Measurements from ENCODE around the gene ARHGEF38. TPM values are rescaled to one million over a fixed set of nuclear protein-coding genes. Genes with fewer than 3 reads are reported as not detected.

Gene ARHGEF38
- total RNA-seq, 1 donor = not detected

- no peak overlapping the region for H3K4me2 ChIP-seq (ENCODE audit: insufficient read depth, low read length)
- H3K79me2 ChIP-seq (ENCODE audit: insufficient read depth, low read length) = no peaks in the 10 kb centered on the region
- H3K27me3 ChIP-seq (ENCODE audit: insufficient read depth, low read length) = no peaks in the 10 kb centered on the region
- no peaks in the 10 kb centered on the region for H3K9me3 ChIP-seq (ENCODE audit: low read depth, low read length)
- TF ChIP-seq CTCF (IDR thresholded peaks at IDR 0.05; ENCODE audit: extremely low read depth, low read depth, low read length) = no peak
- H3K4me3 ChIP-seq (ENCODE audit: insufficient read depth, low read length) = no peak overlapping the region
- H3K36me3 ChIP-seq (ENCODE audit: insufficient read depth, low read length) = no peaks in the 10 kb centered on the region
- no peaks in the 10 kb centered on the region for H3K4me1 ChIP-seq (ENCODE audit: insufficient read depth, low read length)
- no peak overlapping the region for H3K27ac ChIP-seq (ENCODE audit: low read depth, low read length)
- H4K20me1 ChIP-seq (ENCODE audit: insufficient read depth, low read length) = no peaks in the 10 kb centered on the region
- no peak for DNase-seq (ENCODE audit: insufficient read length, low spot score, missing footprints)
- H2AFZ ChIP-seq (ENCODE audit: low read length) = no peak overlapping the region
Measured at GRCh38 chr4:105572296-105572695, 19.9 kb downstream of the ARHGEF38 start.

- Histone ChIP-seq H3K36me3 (ENCODE audit: insufficient read depth, low read length) (no peaks in the 10 kb centered on the region), H2AFZ (ENCODE audit: low read length) (no peak overlapping the region), H3K9me3 (ENCODE audit: low read depth, low read length) (no peaks in the 10 kb centered on the region), H3K4me1 (ENCODE audit: insufficient read depth, low read length) (no peaks in the 10 kb centered on the region), H3K27ac (ENCODE audit: low read depth, low read length) (no peak overlapping the region), H3K79me2 (ENCODE audit: insufficient read depth, low read length) (no peaks in the 10 kb centered on the region), H4K20me1 (ENCODE audit: insufficient read depth, low read length) (no peaks in the 10 kb centered on the region), H3K4me3 (ENCODE audit: insufficient read depth, low read length) (no peak overlapping the region), H3K27me3 (ENCODE audit: insufficient read depth, low read length) (peaks cover 3% of the 10 kb centered on the region), H3K4me2 (ENCODE audit: insufficient read depth, low read length) (no peak overlapping the region)
- no peak for DNase-seq (ENCODE audit: insufficient read length, low spot score, missing footprints)
- no peak for TF ChIP-seq CTCF (IDR thresholded peaks at IDR 0.05; ENCODE audit: extremely low read depth, low read depth, low read length)
Measured at GRCh38 chr4:105586638-105587328, 34.4 kb downstream of the ARHGEF38 start.

- H4K20me1 ChIP-seq (ENCODE audit: insufficient read depth, low read length) = no peaks in the 10 kb centered on the region
- DNase-seq (ENCODE audit: insufficient read length, low spot score, missing footprints) = no peak
- H3K27me3 ChIP-seq (ENCODE audit: insufficient read depth, low read length) = peaks cover 3% of the 10 kb centered on the region
- H3K4me3 ChIP-seq (ENCODE audit: insufficient read depth, low read length) = no peak overlapping the region
- H3K79me2 ChIP-seq (ENCODE audit: insufficient read depth, low read length) = no peaks in the 10 kb centered on the region
- H3K27ac ChIP-seq (ENCODE audit: low read depth, low read length) = no peak overlapping the region
- H2AFZ ChIP-seq (ENCODE audit: low read length) = no peak overlapping the region
- H3K4me2 ChIP-seq (ENCODE audit: insufficient read depth, low read length) = no peak overlapping the region
- no peaks in the 10 kb centered on the region for H3K9me3 ChIP-seq (ENCODE audit: low read depth, low read length)
- no peaks in the 10 kb centered on the region for H3K4me1 ChIP-seq (ENCODE audit: insufficient read depth, low read length)
- no peaks in the 10 kb centered on the region for H3K36me3 ChIP-seq (ENCODE audit: insufficient read depth, low read length)
- no peak for TF ChIP-seq CTCF (IDR thresholded peaks at IDR 0.05; ENCODE audit: extremely low read depth, low read depth, low read length)
Measured at GRCh38 chr4:105587841-105588240, 35.4 kb downstream of the ARHGEF38 start.

- Histone ChIP-seq H4K20me1 (ENCODE audit: insufficient read depth, low read length) (no peaks in the 10 kb centered on the region), H3K27me3 (ENCODE audit: insufficient read depth, low read length) (peaks cover 3% of the 10 kb centered on the region), H3K4me2 (ENCODE audit: insufficient read depth, low read length) (no peak overlapping the region), H3K9me3 (ENCODE audit: low read depth, low read length) (no peaks in the 10 kb centered on the region), H3K36me3 (ENCODE audit: insufficient read depth, low read length) (no peaks in the 10 kb centered on the region), H3K4me3 (ENCODE audit: insufficient read depth, low read length) (no peak overlapping the region), H3K4me1 (ENCODE audit: insufficient read depth, low read length) (no peaks in the 10 kb centered on the region), H2AFZ (ENCODE audit: low read length) (no peak overlapping the region), H3K27ac (ENCODE audit: low read depth, low read length) (no peak overlapping the region), H3K79me2 (ENCODE audit: insufficient read depth, low read length) (no peaks in the 10 kb centered on the region)
- no peak for DNase-seq (ENCODE audit: insufficient read length, low spot score, missing footprints)
- no peak for TF ChIP-seq CTCF (IDR thresholded peaks at IDR 0.05; ENCODE audit: extremely low read depth, low read depth, low read length)
Measured at GRCh38 chr4:105588252-105588651, 35.8 kb downstream of the ARHGEF38 start.
